Activated T-cell treated with anti-CD3 and anti-CD28 coated beads for 24 hours (primary cell): ENCODE results near the gene MS4A15.
"Not testable (repeated sequence)": the region's sequence is repeated elsewhere in the genome, so short reads cannot be mapped to it uniquely, and the experiment has no call there.

ENCODE experiments used
- DNase-seq: peaks from one replicate; pipeline ENCODE4 v3.0.0-alpha.2; 2020; ENCODE audit warnings: low read depth

Gene MS4A15

DNA sequence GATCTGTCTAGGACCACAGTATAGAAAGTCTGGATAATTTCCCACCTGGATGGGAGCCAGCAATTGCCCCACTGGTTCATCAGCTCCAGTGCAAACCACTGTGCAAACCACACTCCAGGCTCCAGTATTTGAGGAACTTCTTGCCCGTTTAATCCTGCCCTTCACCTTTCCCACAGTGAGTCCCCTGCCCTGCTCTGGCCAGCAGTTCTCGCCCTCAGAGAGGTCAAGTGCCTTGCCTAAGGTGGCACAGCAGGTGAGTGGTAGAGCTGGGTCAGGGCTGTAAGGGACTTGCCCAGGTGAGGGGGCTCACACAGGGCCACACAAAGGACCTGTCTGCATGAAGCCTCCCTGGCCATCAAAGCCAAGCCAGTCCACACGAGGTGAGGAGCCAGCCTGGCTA, 52.6 kb downstream of the MS4A15 start:
- no peak for DNase-seq

DNA sequence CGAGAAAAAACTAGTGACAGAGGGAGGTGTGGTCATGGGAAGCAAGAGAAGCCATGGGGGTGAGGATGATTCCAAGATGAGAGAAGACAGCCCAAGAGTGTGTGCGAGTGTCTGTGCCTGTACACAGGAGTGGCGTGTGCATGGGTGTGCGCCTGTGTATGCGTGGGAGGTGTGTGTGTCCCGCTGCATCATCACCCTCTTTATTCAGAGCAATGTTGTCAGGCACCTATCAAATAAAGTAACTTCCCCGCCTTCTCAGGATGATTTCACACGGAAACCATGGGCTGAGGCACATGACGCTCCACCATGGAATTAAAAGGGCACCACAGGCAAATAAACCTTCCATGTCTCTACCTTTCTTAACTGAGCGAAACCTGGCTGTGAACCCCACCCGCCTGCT, 53.0 kb downstream of the MS4A15 start:
- no peak for DNase-seq

DNA sequence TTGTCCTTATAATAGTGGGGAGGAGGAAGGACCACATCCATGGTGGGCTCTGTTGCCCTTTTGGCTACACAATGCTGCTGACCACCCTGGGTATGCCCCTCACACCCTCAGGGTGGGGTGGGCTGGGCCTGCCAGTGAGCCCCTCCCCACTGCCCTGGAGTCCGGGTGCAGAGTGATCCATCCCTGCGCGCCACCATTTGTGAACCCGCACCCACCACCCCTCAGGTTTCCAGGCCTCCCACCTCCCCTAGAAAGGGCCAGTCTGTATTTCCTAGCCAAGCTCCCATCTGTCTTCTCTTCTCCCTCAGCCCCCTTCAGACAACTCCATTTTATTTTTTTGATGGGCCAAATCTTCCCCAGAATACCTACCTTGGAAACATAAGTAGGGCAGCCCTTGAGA, 53.5 kb downstream of the MS4A15 start:
- no peak for DNase-seq

DNA sequence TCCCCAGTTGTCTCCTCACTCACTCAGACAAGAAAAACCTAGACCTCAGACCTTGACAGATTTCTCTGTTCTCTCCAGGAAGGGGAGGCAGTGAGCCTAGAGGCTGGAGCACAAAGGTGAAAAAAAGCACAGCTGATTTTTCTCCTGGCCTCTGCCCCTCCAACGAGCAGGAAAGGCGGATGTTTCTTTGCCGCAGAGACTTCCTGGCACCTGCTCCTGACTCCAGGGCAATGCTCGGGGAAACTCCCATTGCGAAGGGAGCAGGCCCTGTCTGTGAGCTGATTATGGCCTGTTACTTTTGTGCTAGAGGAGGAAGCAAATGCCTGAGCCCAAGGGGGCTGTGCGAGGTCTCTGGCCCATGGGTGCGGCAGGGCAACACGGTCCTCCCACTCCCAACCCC, 53.9 kb downstream of the MS4A15 start:
- no peak for DNase-seq

DNA sequence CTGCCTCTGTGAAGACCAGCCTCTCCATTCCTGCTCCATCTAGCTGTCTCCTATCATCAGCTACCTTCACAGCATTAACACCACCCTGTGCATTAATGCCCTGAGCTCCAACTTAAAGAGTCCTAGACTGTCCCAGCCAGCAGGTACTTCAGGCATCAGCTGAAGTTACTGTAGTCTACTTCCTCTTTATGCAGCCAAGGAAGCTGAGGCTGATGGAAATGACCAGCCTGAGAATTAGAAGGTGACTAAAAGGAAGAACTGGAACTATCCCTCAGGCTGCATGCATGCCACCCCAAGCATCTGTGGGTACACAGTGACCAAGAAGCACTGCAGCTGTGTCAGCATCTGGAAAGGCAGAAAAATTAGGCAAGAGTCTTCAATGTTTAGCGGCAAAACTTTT, 56.7 kb downstream of the MS4A15 start:
- no peak for DNase-seq

DNA sequence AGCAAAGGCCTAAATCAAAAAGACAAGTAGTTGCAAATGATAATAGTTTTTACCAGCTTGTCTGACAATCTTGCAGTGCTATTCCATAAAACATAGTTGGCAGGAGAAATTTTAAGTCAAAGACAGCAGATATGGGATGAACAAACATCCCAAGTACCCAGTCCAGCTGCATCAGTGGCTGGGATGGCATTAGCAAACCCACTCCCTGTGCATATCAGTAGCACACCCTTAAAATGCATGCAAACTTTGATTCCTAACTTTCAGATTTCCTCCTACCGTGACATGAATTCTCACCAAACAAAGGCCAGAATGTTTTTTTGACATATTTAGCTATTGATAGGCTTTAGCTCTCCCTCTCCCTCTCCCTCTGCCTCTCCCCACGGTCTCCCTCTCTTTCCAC, 57.4 kb downstream of the MS4A15 start:
- no peak for DNase-seq

DNA sequence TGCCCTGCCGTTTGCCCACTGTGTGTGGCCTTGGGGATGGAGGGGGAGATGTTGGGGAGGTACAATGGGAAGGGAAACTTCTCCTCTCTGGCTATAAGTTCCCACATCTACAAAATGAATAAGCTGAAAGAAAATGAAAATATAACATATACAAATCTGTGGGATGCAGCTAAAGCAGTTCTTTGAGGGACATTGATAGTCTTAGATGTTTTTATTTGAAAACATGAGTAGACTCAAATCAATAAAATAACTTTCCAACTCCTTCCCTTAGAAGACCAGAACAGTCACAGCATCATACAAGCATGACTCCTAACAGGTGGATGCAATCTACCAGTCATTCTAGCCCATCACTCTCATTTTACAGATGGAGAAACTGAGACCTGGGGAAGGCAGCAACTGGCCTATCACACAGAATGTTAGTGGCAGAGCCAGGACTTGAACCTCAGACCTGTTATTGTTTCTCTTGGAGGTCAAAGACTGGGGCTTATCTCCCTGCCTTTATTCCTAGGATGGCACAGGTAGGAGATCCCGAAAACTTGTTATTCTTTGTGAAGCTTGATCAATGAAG, 60.0 kb downstream of the MS4A15 start:
- DNase-seq = no peak

DNA sequence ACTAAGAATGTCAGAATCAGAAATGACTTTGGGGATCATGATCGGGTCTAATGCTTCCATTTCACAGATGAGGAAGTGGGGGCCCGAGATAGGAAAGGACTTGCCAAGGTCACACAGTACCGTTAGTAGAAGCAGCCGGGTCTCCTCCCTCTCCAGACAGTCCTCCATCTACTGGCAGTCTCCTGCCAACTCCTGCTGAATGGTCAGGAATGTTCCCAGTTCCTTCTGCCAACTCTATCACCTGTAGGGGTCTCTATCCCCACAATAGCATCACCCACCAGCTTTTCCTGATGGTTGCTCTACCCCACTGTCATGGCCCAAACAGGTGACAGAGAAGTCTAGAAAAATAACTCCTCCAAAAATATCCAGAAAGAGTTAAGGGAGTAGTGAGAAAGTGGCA, 61.4 kb downstream of the MS4A15 start:
- no peak for DNase-seq

DNA sequence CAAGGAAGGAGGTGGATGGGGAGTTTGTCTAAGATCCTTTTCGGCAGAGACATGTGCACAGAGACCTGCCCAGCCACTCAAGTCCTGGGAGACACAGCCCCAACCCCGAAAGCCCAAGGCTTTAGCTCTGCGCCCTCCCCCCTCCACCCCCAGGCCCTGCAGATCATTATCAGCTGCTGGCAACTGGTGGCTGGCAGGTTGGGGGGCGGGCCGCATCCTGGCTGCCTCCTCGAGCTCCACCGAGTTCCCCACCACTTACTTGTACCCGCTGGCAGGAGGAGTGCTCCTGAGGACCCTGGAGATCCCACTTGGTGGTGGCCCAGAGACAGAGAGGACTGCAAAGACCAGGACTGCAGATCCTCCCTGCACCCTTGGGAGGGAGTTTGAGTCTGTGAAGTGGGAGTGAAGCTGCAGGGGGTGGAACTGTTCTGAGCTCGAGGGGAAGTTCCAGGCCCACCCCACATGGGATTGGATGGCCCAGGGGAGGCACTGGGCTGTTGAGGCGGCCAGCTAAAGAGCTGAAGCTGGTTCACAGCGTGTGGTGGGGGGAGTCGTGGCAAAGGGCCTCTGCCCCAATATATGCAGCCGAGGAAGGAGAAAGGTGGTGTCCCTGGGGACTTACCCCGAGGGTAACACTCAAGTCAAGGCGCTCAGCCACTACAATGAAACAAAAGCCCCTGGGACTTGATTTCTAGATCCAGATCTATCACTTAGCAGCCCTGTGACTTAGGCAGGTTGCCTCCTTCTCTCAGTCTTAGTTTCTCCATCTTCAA, 65.3 kb downstream of the MS4A15 start:
- DNase-seq = no peak

DNA sequence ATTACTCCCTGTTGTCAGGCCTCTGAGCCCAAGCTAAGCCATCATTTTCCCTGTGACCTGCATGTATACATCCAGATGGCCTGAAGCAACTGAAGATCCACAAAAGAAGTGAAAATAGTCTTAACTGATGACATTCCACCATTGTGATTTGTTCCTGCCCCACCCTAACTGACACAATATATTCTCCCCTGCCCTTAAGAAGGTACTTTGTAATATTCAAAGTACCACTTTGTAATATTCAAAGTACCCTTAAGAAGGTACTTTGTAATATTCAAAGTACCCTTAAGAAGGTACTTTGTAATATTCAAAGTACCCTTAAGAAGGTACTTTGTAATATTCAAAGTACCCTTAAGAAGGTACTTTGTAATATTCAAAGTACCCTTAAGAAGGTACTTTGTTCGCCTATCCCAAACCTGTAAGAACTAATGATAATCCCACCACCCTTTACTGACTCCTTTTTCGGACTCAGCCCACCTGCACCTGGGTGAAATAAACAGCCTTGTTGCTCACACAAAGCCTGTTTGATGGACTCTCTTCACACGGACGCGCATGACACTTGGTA, 67.2 kb downstream of the MS4A15 start:
- not testable (repeated sequence) for DNase-seq

DNA sequence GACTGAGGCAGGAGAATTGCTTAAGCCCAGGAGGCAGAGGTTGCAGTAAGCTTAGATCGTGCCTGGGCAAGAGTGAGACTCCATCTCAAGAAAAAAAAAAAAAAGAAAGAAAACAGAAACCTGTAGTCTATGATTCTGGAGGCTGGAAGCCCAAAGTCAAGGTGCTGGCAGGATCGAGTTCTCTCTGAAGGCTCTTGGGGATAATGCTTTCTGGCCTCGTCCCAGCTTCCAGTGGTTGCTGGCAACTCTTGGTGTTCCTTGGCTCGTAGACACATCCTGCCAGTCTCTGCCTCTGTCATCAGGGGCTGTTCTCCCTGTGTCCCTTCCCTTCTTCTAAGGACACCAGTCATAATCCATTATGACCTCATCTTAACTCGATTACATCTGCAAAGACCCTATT, 68.5 kb downstream of the MS4A15 start:
- DNase-seq = no peak

DNA sequence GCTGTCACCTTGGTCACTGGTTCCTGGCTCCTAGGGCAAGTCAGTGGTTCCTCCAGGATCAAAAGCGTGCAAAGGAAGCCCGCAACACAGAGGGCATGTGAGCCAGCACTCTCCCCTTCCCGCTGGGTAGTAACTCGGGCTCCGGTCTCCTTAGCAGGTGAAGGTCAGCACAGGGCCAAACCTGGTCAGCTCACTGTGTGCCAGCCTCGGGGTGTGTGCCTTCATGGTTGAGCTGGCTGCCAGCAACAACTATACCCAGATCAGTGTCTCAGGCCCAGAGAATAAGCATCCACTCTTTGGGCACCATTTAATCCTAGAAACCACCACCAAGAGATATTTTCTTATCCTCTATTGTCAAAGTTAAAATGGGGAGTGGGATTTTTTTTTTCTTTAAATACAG, 69.1 kb downstream of the MS4A15 start:
- DNase-seq = no peak
